ENCODE data around the gene EVI5.

- TF ChIP-seq CTCF (IDR thresholded peaks at IDR 0.05): no peak
- TF ChIP-seq POLR2A (IDR thresholded peaks at IDR 0.05): no peak
Measured at GRCh38 chr1:92480200-92480812, 304.6 kb downstream of the EVI5 start.

All from thyroid gland (tissue), 4 donors.